Measurements from ENCODE around the gene CCL16.
"Not testable (repeated sequence)": the region's sequence is repeated elsewhere in the genome, so short reads cannot be mapped to it uniquely, and the experiment has no call there.

The CCL16 gene, protein sequence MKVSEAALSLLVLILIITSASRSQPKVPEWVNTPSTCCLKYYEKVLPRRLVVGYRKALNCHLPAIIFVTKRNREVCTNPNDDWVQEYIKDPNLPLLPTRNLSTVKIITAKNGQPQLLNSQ

DNA sequence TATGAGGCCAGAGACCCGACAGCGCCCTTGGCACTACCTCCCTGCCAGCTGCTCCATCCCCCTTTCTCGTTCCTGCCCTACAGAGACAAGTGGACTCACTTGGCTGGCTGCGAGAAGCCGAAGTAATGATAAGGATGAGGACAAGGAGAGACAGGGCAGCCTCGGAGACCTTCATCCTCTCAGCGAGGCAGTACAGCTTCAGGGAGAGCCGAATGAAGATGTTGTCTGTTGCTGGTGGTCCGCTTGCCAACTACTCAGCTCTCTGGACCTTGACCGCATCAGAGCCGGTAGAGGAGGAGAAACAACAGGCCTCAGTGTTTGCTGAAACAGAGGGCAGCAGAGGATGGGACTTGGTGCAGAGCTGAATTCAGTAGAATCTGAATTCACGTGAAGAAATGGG is at the start of gene CCL16:
CCL16 (minus strand) TSS at position 252 of the 400 bp plus-strand sequence; CDS start at position 175, 77 bp downstream.
- DNase-seq (ENCODE audit: low read depth, low spot score) = no peak

DNA sequence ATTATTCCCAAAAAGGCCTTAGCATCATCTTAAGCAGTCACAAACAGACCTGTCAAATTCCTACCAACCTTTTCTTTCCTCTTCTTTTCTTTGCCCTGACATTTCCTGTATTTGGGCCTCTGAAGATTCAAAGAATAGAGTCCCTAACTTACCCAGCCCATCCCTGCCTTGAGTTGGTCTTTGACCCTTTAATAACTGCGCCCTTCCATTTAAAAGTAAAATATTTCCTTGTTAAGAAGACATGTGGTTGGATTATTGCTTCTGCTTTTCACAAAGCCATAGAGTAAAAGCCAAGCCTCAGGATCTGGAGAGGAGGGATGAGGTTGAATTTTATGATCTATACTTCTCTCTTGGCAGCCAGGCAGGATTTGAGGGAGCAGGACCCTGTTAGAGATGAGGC is 49.7 kb upstream of the CCL16 start:
- DNase-seq (ENCODE audit: low read depth, low spot score) = no peak

DNA sequence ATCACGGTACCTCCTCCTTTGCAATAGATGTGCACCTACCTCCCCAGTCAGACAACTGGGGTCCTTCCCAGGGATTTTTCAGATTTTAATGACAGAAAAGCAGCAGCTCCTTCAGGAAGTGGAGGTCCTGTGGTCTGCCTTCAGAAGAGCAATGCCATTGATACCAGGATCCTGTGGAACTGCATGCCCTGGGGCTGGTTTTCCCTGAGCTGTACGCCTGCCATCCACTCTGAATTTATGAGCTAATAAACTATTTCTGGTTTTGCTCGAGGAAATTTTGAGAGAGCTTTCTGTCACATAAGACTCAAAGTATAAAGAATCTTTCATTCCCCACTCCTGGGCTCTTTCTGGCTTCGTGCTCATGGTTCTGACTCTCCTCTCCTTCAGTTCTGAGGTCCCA is 46.5 kb upstream of the CCL16 start:
- DNase-seq (ENCODE audit: low read depth, low spot score) = no peak

DNA sequence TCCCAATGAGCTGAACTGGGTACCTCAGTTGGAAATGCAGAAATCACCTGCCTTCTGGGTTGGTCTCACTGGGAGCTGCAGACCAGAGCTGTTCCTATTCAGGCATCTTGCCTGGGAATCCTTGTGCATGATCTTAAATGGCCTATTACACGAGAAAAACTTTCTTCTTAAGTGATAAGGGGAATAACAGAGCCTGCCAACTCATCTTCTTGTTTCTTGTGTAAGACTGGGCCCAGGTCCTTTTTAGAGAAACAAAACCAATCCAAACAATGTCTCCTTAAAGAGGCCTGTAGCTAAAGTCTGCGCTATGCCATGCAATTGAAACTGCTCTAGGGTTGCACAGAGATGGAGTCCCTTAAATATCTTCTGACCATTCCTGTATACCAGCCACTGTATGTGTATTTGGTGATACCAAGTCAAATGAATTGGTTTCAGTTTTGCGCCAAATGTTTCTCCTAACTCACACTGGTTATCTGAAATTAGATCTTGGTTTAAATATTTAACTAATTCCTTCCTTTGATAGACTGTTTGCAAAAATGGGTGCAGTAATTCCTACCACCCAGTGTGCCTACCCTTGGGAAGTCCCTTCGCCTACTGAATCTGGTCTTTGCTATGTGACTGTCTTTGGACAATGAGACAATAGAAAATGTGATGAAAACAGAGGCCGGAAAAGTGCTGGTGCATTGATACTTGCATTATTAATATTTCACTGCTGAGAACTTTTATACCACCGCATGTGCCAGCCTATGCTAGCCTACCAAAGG is 43.0 kb upstream of the CCL16 start:
- no peak for DNase-seq (ENCODE audit: low read depth, low spot score)

GRCh38 chr17:36019423-36019822 is 38.1 kb upstream of the CCL16 start:
- no peak for DNase-seq (ENCODE audit: low read depth, low spot score)

- DNase-seq (ENCODE audit: low read depth, low spot score) = no peak
Measured at GRCh38 chr17:36017799-36018198, 36.5 kb upstream of the CCL16 start, which contains the start of gene CCL23. Gene CCL23 (minus strand): TSS chr17:36017972. CDS start chr17:36017897, 75 bp downstream.

- no peak for DNase-seq (ENCODE audit: low read depth, low spot score)
Measured at GRCh38 chr17:36016555-36016954, 35.3 kb upstream of the CCL16 start.

- DNase-seq (ENCODE audit: low read depth, low spot score) = not testable (repeated sequence)
Measured at GRCh38 chr17:36015895-36016294, 34.6 kb upstream of the CCL16 start.

DNA sequence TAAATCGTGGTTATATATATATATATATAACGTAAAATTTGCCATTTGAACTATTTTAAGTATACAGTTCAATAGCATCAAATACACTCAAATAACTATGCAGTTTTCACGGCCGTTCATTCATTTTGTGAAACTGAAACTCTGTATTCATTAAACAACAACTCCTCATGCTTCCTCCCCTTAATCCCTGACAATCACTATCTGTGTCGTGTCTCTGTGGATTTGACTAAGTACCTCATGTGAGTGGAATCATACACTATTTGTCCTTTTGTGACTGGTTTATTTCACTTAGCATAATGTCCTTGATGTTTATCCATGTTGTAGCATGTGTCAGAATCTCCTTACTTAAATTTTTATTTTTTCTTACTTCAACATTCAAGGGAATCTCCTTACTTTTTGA is 33.6 kb upstream of the CCL16 start:
- DNase-seq (ENCODE audit: low read depth, low spot score) = no peak

DNA sequence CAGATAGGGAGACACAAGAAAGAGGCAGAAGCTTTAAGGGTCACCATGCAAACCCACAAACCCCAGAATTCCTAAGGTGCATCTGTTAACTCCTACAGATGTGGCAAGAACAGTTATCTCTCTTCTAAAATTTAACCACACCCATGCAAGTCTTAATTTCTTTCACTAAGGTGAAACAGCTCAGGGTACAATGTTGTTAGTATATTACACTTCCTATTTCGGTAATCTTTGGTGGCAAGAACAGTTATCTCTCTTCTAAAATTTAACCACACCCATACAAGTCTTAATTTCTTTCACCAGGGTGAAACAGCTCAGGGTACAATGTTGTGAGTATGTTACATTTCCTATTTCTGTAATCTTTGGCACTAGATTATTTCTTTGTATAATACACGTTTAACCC is 29.9 kb upstream of the CCL16 start:
- no peak for DNase-seq (ENCODE audit: low read depth, low spot score)

DNA sequence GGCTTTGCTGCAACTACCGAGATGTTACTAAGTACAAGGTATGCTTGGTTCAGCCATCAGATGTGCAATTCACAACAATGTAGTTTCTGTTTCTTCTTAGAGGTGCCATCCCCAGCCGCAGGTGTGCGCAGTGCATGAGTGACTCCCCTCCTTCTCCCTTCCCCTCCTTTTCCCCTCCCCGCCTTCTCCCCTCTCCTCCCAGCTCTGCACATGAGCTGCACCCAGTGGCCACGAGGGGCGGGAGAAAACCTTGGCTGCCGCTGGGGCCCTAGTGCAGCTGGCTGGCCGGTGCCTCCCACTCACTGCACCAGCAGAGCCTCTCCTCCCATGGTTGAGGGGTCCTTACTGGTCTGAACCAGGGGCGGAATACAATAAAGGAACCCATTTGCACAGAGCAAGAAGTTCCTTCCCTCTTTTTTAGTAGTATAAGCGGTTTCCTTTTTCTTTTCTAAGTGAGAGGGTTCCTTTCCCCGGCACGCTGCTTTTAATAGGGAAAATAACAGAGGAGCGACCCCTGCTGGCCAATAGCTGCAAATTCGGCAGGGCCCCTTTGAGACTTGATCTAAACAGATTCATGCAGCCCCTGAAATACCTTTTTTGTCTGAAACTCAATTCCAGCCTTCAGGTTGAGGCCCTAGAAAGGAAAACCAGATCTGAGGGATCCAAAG is 27.8 kb upstream of the CCL16 start:
- DNase-seq (ENCODE audit: low read depth, low spot score) = no peak

DNA sequence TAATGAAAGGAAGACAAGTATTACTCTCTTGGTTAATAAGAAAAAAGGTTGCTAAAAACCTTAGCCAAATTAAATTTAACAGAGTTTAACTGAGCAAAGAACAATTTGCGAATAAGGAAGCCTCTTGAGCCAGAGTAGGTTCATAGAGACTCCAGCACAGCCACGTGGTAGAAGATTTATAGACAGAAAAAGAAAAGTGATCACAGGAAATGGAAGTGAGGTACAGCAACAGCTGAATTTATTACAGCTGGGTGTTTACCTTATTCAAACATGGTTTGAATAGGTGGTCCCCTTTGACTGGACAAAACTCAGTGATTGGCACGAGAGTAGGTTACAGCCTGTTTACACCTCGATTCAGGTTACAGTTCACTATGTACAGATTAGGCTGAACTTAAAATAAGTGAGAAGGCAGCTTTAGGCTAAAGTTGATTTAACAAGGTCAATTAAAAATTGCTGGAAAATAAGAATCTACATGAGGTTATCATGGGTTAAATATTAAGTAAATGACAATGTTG is 23.4 kb upstream of the CCL16 start:
- DNase-seq (ENCODE audit: low read depth, low spot score) = no peak

DNA sequence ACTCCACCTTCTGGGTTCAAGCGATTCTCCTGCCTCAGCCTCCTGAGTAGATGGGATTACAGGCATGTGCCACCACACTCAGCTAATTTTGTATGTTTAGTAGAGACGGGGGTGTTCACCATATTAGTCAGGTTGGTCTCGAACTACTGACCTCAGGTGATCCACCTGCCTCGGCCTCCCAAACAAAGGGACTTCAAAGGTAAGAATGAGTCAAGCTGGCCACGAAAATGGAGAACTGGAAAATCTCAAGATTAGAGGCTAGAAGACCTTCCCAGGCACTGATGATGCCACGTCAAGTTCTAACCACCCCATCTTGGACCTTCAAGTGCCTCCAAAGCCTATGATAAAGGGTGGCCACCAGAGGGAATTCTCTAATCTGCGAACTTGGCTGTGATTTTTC is 21.3 kb upstream of the CCL16 start:
- no peak for DNase-seq (ENCODE audit: low read depth, low spot score)

DNA sequence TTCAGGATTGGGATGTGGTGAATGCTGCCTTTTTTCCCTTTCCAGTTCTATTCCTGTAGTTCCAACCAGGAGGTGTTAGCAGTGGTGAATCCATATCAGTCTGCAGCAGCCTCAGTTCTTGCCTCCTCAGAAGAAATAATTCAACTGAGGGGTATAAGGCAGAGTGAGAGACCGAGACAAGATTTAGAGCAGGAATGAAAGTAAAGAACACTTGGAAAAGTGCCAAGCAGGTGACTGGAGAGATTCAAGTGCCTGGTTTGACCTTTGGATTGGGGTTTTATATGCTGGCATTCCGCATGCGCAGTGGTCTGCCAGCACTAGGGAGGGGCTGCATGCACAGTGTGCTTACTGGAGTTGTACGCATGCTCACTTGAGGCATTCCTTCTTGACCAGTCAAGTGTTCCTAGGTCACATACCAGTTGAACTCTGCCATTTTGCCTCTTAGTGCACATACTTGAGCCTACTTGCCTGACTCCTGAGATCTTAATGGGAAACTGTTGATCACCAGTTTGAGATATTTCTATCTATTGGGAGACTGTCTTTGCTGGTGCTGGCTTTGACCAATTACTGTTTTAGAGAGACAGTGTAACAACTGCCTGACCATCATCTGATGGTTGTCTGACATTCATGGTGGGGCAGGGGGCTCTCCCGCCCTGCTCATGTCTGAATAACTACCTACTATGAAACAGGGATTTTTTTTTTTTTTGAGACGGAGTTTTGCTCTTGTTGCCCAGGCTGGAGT is 20.7 kb upstream of the CCL16 start:
- no peak for DNase-seq (ENCODE audit: low read depth, low spot score)

DNA sequence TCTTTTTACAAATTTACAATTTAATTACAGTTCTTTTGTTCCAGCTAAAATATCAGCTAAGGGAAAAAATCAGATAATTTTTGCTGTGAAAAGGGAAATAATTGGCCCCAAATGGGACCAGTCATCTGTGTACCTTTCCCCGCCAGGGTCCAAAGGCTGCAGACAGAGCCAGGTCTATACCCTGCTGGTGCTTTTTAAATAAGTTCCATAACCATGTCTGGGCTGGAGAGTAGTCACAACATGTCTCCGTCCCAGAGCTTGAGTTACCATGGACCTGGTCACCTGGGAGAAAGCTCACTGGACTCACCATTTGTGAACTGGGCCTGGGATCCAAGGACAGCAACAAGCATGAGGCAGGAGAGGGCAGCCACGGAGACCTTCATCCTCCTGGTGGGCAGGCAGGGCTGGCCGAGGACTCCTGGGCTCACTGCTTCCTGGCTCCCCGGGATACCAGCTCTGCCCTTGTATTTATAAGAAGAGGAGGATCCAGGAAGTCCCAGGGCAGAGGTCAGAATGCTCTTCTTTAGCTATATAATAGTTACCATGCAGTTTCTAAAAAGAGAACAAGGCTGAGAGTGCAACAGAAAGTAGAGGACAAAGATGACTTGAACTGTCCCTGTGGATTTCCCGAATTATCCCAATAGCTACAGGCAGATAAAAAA is 19.9 kb upstream of the CCL16 start, which contains the start of gene CCL15:
CCL15 (minus strand) TSS at position 444 of the 662 bp plus-strand sequence; CDS start at position 383, 61 bp downstream.
- DNase-seq (ENCODE audit: low read depth, low spot score) = no peak

GRCh38 chr17:36000732-36001109 is 19.4 kb upstream of the CCL16 start:
- no peak for DNase-seq (ENCODE audit: low read depth, low spot score)

- DNase-seq (ENCODE audit: low read depth, low spot score) = no peak
Measured at GRCh38 chr17:35998756-35999155, 17.5 kb upstream of the CCL16 start.

- DNase-seq (ENCODE audit: low read depth, low spot score) = no peak
Measured at GRCh38 chr17:35998018-35998545, 16.8 kb upstream of the CCL16 start.

DNA sequence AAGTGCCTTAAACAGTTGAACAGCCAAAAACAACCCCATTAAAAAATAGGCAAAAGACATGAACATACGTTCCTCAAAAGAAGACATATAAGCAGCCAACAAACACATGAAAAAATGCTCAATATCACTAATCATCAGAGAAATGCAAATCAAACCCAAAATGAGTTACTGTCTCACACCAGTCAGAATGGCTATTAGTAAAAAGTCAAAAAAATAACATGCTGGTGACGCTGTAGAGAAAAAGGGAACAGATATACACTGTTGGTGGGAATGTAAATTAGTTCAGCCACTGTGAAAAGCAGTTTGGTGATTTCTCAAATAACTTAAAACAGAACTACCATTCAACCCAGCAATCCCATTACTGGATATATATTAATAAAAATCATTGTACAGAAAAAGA is 14.0 kb upstream of the CCL16 start:
- DNase-seq (ENCODE audit: low read depth, low spot score) = not testable (repeated sequence)

DNA sequence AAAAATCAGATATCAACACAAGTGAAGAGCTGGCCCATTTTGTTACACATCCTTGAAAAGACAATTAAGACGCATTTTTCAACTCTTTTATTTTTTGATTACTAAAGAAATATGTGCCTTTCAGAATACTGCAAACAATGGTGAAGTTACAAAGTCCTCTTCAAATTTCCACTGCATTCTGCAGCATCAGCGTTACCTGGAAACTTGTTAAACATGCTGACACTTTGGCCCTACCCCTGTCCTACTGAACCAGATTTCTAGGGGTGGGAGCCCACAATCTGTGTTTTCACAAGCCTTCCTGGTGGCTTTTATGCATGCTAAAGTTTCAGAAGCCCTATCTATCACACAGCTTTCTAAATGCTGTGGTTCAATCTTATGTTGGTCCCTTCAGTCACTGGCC is 9.8 kb upstream of the CCL16 start:
- no peak for DNase-seq (ENCODE audit: low read depth, low spot score)

- DNase-seq (ENCODE audit: low read depth, low spot score) = no peak
Measured at GRCh38 chr17:35988164-35988563, 6.9 kb upstream of the CCL16 start.

Measured in smooth muscle cell of the brain vasculature (primary cell).